Stimulated activated CD4-positive, alpha-beta T cell treated with anti-CD3 and anti-CD28 coated beads, TNF-alpha, amount 100 ng/mL, for 1 hour (primary cell): ENCODE results near the gene GMPR.

Experiments used
- DNase-seq, 3 donors: peaks; one replicate each; pipeline ENCODE4 v3.0.0-alpha.2; 2020; ENCODE audit warnings: low read depth in 3 of 3, low spot score in 1 of 3

GMPR gene

DNA sequence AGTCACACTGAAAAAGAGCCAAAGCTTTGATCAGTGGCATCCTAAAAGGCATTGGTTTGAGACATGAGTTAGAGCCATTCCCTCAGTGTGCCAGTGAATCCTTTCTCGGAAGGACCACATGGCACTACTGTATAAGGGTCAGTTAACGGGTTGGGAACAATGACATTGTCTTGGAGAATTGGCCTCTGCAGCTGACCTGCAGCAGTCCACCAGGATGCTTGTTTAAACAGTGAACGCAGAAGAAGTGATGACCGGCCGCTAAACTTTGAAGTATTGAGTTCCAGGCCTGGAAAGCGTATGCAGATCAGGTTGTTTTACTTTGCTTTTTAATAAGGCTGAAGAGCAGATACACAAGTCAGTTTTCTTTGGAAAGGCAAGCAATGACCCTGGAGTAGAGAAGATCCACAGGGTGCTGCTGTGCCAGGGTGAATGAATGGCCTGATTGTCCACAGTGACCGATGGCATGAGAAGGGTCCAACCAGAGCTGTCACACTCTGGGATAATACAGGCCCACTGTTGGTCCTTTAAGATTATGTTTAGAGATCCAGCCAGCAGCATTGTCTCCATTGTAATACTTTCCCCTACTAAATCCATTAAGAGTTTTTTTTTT lies 57.8 kb downstream of the GMPR start:
- DNase-seq, result no peak

DNA sequence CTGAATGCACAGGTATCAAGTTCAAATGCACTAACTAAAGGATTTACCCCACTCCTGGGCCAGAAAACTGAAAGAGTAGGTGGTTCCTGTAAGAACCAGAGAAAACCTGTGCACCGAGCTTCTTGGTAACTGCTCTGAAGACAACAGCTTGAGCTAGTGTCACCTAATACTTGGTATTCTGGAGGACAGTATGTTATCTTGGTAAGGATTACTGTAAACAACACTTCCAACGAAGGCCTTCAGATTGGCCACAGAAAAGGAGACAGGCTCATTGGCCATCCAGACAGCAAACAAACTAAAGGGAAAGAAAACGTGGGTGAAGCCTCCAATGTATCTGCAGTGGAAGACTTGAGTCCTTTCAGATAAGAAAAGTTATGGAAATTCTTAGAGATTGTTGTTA lies 61.5 kb downstream of the GMPR start:
- DNase-seq, result no peak

DNA sequence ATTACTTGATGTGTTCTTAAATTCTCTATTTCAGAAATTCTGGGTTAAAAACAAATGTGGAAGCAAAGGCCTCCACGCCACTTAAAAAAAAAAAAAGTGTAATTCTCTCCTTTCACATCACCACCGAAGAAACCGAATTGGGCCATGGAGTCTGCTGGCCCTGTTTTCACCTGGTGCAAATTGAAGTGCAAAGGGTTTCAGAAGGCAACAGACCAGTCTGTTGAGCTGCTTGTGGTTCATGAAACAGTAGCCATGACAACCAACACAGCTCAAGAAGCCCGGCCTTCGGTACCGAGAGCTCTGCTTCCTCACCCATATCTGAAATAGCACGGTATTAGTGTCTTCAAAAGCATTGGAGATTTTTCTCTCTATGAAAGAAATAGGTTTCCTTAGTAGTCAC lies 63.1 kb downstream of the GMPR start:
- no peak for DNase-seq

DNA sequence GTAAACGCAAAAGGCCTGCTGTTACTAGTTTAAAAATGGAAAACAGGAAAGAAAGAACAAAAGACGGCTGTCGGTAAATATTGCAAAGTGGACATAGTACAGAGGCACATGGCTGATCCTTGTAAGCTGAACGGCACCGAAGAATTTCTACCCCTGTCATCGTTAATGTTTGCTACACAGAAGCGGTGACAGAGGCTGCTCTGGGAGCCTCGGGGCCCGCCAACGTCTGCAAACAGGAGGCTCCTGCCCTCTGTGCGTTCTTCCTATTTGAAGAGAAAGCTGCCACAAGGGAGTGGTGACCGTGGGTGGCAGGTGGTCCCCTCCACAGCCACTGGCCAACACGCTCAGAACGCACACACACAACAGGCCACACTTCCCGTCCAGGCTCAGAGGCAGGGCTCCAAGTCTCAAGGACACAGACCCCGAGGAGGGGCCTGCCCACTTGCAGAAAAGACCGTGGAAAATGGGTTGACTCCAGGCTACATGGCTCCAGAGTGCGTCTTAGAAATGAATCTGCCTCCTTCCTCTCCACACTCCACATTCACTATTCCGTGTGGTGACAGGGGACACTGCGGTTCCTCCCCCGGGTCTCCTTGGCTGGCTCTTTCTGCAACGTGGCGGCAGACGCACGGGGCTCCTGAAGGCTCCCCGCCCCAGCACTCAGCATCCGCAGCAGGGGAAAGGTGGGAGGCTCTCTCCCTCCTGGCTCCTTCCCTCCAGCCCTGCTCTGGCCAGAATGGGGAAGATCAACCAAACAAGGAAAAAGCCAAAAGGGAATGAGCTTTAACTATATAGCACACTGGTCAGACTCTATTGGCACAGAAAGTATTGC lies 64.5 kb downstream of the GMPR start:
- no peak for DNase-seq

DNA sequence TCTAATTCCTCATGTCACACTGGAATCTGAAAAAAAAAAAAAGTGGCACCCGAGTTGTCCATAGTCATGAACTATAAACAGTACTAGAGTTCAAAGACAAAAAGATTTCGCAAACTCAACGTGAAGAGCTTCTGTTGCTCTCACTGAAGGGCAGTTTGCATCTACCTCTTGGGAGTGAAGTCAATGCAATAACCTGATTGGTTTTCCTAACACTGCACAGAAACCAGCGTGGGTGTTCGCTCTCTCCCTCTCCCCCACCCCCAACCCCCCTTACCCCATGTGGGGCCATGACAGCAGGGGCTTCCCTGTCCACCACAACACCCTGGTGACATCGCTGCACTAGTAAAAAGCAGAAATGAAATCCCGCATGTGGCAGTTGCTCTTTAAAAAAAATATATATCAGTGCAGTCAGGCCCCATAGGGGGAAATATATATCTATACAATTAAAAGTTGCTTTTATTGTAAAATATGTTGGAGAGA lies 66.9 kb downstream of the GMPR start:
- DNase-seq, result no peak

DNA sequence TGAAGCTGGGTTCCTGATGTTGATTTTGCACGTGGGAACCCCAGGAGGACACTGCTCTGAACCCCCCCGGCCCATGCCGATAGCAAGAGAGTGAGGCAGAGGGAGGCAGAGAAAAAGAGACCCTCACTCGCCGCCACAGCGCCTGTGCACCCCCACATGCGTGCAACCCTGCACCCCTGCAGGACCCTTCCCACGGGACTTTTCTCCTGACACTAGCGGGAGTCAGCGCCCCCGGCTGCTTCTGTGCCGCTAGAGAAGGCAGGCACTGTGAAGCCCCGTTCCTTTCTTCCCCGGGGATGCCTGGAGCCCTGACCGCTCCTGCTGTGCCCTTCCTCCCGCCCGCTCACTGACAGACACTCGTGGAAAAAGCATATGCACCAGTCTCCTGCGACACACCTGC lies 67.4 kb downstream of the GMPR start:
- DNase-seq, result no peak

DNA sequence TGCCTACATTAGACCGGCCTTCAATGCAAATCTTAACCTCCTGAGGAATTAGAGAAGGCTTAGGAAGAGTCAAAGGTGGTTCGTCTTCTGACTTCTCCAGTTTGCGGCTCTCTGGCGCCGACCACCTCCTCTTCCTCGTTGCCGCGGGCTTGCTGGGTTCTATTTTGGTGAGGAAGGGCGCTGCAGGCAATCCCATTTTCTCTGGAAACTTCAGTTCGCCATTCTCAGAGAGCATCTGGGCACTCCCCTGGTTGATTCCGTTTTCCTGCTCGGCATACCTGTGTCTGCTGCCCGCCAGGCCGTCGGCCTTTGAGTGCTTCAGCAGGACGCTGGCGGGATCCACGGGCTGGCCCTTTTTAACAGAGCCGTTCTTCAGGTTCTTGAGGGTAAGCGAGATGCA lies 67.9 kb downstream of the GMPR start:
- no peak for DNase-seq

DNA sequence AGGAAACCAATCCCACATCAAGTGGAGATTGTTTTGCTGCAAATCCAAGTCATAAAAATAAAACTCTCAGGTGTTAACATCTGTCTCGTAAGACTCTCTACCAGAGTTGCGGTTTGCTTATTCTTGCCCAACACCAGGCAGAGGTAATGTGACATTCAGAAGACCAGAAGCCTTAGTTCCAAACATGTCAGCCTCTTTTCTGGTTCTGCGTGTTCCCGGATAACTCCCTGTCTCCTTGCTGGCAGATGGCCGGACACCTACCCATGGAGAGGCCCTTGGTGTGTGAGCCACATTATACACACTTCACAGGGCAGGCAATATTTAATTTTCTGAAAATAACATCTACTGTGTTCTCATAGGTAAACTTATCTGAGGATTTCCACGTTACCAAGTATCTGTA lies 73.4 kb downstream of the GMPR start:
- DNase-seq, result no peak

DNA sequence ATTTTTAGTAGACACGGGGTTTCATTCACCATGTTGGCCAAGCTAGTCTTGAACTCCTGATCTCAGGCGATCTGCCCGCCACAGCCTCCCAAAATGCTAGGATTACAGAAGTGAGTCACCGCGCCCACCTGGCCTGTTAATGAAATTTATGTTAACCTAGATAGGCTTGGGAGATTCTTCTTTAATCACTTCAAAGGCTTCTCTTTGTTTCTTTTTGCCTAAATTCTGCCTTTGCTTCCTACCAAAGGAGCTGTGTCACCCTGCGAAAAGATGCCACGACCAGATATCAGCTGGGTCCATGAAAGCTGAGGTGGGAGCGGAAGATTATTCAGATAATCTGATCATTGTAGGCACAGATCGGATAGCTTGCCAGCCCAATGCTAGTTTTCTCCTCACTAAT lies 75.3 kb downstream of the GMPR start:
- no peak for DNase-seq

DNA sequence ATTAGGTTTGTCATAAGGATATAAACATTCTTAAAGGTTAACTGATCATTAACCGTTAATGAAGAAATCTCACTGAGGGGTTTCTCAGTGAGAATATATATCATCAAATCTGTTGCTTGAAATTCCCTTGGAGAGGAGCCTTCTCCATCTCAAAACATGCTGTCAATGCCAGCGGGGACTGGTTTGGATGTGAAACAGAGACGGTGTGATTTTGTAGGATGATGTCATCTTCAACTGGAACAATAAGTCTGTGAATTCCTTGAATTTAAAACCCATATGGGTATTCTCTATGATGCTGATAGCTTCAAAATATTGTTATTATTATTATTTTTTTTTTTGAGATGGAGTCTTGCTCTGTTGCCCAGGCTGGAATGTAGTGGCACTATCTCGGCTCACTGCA lies 75.9 kb downstream of the GMPR start:
- no peak for DNase-seq

DNA sequence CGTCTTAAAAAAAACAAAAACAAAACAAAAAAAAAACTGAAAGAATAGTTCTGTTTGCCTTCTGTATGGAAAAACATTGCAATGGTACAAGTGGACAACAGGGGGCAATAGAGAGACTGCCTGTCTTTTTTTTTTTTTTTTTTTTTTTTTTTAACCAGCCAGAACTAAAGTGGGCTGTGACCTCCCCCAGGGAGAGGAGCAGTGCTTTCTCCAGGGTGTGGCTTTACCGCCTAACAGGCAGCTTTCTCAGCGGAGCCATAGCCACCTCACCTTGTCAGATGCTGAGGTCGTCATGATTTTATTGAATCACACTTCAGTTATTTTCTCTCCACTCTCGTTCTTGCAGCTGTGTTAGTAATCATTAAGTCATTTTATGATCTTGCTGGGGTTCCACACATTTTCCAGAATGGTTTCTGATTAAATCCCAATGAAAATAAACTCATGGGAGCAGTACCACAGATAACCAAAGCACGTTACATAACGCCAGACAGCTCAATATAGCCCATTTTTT lies 78.4 kb downstream of the GMPR start:
- no peak for DNase-seq

DNA sequence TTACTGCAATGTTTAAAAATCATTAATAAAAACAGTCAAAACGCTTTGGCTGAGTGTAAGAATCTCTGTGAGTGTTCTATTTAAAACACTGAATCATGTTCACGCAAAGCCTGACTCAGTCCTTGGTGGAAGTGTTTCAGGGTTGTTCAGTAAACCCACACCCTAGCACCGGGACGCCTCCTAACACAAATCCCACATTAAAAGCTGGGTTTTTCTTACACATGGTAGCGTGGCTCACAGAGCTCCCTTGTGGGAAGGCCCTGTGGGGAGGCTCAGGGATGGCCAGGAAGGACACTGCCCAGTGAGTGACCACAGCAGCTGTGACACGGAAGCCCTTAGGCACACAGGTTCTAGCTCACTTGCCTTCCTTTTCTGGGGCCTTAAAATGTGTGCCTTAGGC lies 80.2 kb downstream of the GMPR start:
- peak in 1 of 3 donors; percentile 21 for DNase-seq

DNA sequence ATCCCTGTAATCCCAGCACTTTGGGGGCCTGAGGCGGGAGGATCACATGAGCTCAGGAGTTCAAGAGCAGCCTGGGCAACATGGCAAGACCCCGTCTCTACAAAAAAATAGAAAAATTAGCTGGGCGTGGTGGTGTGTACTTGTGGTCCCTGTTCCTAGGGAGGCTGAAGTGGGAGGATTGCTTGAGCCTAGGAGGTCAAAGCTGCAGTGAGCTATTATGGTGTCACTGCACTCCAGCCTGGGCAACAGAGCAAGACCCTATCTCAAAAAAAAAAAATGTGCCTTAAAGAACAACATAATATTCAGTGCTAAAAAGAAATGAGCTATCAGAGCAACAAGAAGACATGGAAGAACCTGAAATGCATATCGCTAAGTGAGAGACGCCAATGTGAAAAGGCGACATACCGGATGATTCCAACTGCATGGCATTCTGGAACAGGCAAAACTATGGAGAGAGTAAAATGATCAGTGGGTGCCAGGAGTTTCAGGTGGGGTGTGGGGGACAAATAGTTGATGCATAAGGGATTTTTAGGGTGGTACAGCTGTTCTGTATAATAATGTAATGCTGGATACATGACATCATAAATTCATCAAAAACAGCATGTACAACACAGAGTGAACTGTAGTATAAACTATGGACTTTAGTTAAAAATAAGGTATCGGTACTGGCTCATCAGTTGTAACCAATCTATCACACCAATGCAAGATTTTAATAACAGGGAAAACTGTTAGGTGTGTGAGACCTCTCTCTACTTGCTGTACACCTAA lies 80.8 kb downstream of the GMPR start:
- no peak for DNase-seq

DNA sequence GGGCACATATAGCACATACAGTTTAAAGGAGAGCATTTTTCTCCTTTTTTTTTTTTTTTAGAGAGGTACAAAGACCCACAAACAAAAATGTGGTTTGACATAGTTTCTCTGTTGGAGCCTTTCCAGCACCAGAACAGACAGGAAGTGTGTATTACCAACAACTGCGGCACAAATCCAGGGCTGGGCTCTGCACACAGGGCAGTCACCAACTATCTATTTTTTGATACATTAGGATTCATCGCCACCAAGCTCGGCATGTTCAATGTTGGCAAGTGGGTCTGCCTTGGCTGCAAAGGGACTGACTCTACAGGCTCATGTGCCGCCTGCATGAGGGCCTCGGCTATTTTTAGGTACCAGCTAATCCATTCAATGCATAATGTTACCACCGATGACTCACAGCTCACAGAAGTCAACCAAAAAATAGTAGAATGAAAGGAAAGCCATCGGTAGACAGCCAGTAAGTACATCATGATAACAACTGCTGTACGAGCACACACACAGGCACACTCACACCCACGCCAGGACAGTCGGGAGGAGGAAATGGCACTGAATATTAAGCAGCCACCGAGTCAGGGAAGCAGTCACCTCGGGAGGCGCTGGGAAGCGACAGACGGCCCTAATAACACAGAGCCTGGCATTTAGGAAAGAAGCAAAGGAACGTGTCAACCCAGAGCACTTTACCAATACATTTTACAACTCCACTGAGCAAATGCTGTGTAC lies 81.6 kb downstream of the GMPR start:
- DNase-seq, result peak; percentile 35 to 48 (median 38)

DNA sequence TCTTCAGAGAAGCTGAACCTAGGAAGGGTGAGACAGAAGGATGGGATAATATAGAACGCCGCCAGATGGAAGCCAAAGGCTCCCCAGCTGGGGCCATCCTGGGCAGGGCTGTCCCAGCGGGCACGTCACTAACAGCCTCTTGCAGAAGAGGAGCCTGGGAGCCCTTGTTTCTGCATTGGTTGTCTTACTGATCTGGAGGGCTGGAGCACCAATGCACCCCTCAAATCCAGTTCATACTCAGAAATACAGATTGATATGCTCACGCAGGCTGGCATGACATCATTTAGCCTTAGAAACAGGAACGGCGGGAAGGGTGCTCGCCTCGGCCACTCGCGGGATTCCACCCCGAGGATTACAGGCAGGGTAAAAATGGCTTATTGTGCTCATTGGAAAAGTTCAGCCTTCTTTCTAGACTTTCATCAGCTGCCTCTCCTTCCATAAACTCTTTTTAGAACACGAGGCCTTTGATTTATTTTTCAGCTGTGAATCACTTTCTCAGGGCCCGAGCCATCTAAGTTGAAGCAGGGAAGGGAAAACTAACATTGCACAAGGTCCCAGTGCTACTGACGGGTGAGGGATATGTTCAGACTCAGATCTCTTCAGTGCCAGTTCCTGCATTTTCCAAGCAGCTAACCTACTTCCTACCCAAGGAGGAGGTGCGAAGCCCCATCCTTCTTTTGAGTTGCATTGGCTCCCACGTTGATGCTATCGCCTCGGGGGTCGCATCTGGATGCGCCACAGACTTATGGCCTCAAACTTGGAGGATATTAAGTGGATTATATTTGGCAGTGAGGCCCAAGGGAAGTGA lies 82.3 kb downstream of the GMPR start:
- no peak for DNase-seq

DNA sequence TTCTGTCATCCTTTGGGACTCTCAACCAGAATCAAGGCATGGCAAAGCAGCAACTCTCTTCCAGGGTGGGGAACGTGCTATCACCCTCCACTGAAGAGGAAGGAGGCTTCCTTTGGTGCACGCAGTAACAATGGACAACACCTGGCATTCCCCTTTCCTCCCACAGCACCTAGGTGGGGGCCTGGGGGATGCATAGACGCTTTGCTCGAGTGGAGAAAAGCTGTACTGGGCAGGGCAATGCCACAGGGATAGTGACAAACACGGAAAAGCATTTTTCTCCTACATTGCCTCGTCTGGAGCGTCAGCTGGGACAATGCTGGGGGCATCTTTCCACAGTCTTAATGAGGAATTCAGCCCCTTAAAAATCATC lies 82.9 kb downstream of the GMPR start:
- no peak for DNase-seq

DNA sequence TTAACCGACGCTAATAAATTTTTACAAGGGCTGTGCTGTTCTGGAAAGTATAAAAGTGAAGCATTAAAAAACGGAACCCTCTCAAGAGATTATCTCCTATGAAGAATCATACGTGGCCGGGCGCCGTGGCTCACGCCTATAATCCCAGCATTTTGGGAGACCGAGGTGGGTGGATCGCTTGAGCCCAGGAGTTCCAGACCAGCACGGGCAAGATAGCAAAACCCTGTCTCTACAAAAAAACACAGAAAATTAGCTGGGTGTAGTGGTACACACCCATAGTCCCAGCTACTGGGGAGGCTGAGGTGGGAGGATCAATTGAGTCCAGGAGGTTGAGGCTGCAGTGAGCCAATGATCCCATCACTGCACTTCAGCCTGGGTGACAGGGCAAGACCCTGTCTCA lies 83.4 kb downstream of the GMPR start:
- no peak for DNase-seq

DNA sequence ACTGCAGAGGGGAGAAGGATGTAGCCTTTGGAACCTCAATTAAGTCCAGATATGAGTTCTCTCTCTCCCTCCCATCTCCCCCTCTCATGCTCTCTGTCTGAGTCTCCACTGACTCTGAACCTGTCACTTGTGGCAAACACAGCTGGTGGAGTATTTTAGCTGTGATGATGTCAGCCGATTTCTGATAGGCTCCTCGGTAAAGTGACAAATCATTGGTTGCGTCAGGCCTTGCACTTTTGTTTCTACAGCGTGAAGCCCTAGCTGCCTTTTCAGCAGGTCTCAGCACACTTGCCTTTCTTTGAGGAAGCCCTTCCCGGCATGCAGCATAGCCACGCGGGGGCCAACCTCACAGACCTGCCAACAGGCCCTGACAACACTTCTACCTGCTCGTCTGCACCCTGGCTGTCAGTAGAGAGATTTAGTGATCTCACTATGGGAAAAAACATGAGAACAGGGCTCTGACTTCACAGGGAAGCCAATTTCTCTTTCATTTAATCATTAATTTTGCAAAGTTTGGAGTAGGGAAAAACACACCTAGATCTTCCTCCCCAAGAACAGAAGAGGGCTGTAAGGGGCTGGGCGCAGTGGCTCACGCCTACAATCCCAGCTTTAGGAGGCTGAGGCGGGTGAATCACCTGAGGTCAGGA lies 84.4 kb downstream of the GMPR start:
- peak; percentile 37 to 54 (median 42) for DNase-seq

DNA sequence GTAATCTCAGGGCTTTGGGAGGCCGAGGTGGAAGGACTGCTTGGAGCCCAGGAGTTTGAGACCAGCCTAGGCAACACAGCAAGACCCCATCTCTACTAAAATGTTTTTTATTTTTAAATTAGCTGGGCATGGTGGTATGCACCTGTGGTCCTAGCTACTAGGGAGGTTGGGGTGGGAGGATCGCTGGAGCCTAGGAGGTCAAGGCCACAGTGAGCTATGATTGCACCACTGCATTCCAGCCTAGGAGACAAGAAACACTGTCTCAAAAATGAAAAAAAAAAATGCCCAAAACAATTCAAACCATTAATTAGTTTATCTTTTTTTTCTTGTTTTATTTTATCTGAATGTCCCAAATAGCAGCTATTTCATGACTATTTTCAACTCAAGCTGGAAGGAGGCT lies 85.8 kb downstream of the GMPR start:
- DNase-seq, result no peak
